Hepatocyte (in vitro differentiated cells): ENCODE data around the gene MUSK.

ENCODE experiments used
- EZH2phosphoT487 ChIP-seq: fragments of 200-600 bp; sonication (generic); IDR thresholded peaks from one replicate; pipeline ENCODE4 v1.6.1; 2018; ENCODE audit warnings: antibody characterized with exemption, mild to moderate bottlenecking, low read depth, moderate library complexity; ENCODE audit not compliant: unreplicated experiment, severe bottlenecking
- TF ChIP-seq, protein P1 (sequence below): fragments of 200-600 bp; sonication (generic); IDR thresholded peaks from 2 replicates; pipeline ENCODE4 v1.5.1; 2016; ENCODE audit warnings: antibody characterized with exemption, mild to moderate bottlenecking; ENCODE audit not compliant: poor library complexity

DNA sequence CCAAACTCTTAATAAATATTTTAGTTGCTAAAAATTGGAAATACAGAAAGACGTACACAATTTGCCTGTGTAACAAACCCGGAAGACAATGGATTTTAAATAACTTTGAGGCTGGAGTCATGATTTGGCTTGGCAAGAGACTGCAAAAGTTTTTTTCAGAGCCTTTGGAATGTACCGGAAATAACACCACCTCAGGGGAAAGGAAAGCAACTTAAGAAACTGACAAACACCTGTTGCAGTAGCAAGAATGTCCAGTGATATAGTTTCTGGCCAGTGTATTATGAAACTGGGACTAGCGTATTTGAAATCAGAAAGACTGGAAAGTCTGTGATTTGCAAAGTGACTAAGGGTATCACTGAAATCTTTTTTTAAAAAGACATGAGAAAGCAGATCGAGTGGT is 842 bp downstream of the MUSK start:
- TF ChIP-seq, protein P1, sequence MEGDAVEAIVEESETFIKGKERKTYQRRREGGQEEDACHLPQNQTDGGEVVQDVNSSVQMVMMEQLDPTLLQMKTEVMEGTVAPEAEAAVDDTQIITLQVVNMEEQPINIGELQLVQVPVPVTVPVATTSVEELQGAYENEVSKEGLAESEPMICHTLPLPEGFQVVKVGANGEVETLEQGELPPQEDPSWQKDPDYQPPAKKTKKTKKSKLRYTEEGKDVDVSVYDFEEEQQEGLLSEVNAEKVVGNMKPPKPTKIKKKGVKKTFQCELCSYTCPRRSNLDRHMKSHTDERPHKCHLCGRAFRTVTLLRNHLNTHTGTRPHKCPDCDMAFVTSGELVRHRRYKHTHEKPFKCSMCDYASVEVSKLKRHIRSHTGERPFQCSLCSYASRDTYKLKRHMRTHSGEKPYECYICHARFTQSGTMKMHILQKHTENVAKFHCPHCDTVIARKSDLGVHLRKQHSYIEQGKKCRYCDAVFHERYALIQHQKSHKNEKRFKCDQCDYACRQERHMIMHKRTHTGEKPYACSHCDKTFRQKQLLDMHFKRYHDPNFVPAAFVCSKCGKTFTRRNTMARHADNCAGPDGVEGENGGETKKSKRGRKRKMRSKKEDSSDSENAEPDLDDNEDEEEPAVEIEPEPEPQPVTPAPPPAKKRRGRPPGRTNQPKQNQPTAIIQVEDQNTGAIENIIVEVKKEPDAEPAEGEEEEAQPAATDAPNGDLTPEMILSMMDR, result no peak
- TF ChIP-seq EZH2phosphoT487, result no peak
